HG02763 (cell line): ENCODE results near the gene FXYD6.

ENCODE experiments used
- ATAC-seq: cut with Tn5 transposase; IDR thresholded peaks from one replicate; pipeline ENCODE4 v1.9.1; 2021; ENCODE audit warnings: mild to moderate bottlenecking, moderate library complexity; ENCODE audit not compliant: unreplicated experiment

Gene FXYD6

DNA sequence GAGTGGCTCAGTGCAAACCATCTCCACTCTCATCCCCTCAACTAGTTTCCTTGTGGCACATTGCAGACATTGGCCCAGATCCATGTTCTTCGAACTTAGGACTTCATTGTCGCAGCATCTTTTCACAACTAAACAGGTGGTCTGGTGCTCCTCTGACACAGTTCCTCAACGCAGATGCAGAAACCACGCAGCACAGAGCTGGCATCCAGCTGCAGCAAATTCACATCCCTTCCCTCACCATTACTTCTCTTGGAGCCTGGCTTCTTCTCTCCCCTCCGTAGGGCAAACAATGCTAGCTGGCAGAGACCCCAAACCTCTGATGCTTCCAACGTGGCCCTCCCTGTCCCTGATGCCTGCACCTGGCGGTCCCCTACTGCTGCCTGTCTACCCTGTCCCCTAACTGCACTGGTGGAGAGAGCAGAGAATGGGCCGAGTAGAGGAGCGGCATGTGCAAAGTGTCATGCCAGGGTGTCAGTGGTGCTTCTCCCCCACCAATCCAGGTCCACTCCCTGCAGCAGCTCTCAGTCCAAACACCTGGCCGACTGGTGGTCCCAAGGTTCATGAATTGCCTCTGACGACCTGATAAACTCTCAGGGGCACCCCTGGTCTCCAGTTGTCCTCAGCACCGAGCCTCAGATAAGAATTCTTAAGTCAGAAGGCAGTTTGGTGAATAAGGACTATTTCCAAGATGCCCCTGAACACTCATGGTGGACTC, 34.6 kb upstream of the FXYD6 start:
- no peak for ATAC-seq

DNA sequence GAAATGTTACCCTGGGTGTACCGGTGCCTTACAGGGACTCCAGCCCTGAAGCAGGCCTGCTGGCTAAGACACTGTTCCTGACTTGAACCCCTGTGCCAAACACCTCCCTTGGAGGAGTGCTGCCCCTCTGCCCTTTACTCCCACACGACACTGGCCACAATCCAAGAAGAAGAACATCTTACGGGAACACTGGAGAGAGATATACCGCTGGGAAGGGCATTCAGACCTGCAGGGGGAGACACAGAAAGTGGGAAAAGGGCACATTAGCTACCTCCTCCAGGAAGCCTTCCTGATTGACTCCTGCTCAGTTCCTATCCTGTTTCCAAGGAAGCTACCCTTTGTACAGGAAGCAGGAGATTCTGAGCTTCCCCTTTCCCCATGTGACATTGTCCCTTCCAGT, 34.1 kb upstream of the FXYD6 start:
- no peak for ATAC-seq

- no peak for ATAC-seq
Observed at GRCh38 chr11:117909611-117910382, 33.3 kb upstream of the FXYD6 start.

DNA sequence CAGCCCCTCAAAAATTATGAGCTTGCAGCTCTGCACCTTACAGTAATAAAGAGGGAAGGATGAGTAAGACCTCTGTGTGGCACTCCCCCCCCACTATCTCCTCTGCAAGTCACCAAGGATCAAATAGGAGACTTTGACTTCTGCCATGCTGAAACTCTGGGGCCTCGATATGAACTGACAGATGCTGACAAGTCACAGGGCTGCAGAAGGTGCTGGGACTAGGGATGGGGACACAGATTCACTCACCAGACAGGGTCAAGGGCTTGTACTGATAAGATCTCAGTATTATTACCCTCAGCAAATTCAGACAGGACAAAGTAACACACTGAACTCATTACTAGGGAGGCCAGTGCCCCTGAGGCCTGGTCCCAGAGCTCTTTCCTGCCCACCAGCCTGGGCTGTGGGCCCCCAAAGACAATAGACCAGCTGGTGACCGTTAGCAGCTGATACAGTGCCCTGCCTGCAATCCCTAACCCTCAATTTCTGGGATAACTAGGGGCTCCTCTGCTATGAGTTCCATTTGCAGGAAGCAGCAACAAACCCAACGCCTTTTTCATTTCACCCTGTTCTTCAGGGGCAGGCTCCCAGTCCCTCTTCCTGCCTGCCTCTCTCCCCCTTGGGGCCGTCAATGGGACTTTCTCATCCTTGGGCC, 32.6 kb upstream of the FXYD6 start:
- ATAC-seq: no peak

- ATAC-seq: no peak
Observed at GRCh38 chr11:117908109-117908895, 31.8 kb upstream of the FXYD6 start.

DNA sequence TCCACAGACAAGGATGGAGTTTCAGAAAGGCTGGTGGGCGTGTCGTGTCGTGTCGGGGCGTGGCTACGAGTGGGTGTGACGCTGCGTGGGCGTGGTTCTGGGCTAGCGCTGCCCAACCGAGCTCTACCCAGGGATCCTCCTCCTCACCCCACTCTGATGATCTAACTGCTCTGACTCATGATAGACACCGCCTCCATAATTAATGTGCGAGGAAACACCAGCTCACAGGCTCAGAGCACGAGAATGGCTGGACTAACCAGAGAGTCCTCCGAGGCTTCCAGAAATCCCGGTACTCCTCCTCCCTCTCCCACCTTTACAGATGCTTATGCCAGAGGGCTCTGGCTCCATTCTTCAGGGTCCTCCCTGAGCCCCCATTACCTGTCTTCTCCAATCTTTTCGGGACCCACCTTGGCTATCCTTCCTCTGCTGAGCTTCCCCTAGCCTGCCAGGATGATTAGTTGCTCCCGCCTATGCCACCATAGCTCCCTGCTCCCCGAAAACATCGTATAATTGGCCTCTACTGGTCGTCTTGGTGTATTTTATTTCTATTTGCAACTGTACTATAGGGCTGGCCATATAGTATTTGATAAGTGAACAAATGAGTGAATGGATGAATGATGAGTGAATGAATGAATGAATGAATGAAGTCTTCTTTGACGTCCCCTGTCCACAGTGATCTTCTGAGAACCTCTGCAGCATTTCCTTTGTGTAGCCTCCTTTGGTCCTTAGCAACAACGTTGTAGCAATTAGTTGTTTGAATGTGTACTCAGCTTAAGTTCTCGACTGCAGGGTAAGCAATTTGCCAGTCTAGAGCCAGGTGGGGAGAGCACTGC, 31.0 kb upstream of the FXYD6 start:
- no peak for ATAC-seq

DNA sequence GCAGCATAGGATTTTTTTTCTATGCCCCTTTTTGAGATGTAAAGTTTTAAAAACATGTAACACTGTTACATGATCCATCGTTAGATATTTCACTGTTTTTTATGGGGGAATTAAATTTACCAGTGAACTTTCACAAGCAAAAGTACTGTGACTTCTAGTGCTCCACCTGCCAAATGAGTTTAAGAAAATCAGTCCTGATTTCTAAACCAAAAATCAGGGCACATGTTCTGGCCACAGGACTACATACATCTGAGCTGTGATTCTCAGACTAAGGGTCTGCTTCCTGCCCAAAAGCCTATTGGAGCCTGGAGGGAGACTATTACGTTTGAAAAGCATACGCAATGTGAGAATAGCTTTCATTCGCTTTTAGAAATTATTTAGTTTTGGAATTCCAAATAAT, 30.3 kb upstream of the FXYD6 start:
- ATAC-seq: no peak

- ATAC-seq: no peak
Observed at GRCh38 chr11:117906126-117906525, 29.7 kb upstream of the FXYD6 start.

- ATAC-seq: no peak
Observed at GRCh38 chr11:117905524-117905923, 29.1 kb upstream of the FXYD6 start.

- no peak for ATAC-seq
Observed at GRCh38 chr11:117903505-117904382, 27.3 kb upstream of the FXYD6 start.

GRCh38 chr11:117902001-117902845, 25.8 kb upstream of the FXYD6 start:
- ATAC-seq: no peak

- no peak for ATAC-seq
Observed at GRCh38 chr11:117901601-117902000, 25.1 kb upstream of the FXYD6 start.

- ATAC-seq: no peak
Observed at GRCh38 chr11:117900720-117901440, 24.4 kb upstream of the FXYD6 start.

GRCh38 chr11:117900121-117900648, 23.7 kb upstream of the FXYD6 start:
- no peak for ATAC-seq

GRCh38 chr11:117898059-117898458, 21.6 kb upstream of the FXYD6 start:
- no peak for ATAC-seq

GRCh38 chr11:117892651-117893050, 16.2 kb upstream of the FXYD6 start:
- no peak for ATAC-seq

DNA sequence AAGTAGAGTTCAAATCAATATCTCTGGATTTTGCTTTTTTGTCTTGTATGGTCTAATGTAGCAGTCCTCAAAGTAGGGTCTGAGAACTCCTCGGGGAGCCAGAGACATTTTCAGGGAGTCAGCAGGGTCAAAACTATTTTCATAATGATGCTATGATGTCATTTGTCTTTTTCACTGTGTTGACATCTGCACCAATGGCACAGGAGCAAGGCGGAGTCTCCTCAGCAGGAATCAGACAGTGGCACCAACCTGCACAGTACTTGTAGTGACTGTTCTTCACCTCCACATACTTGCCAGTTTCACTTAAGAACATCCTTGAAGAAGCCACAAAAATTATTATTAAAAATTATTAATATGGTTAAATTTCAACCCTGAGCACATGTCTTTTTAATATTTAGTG, 14.9 kb upstream of the FXYD6 start:
- no peak for ATAC-seq
